HepG2 (cell line): ENCODE data around the gene TSPYL1. TPM values are rescaled to one million over a fixed set of nuclear protein-coding genes. Genes with fewer than 3 reads are reported as not detected.
A peak's percentile ranks its signal among the peaks of the same experiment; 100 is the strongest.

Experiments
- MEF2D ChIP-seq: sonication (generic); formaldehyde crosslinking; IDR thresholded peaks from 2 replicates; pipeline ENCODE4 v1.5.1; 2020; ENCODE audit warnings: mild to moderate bottlenecking, missing genetic modification reagents
- PHF20 ChIP-seq: sonication (generic); formaldehyde crosslinking; IDR thresholded peaks from 2 replicates; pipeline ENCODE4 v1.5.0; 2020; ENCODE audit warnings: mild to moderate bottlenecking, missing genetic modification reagents
- SIN3B ChIP-seq: fragments of 150-350 bp; IDR thresholded peaks from 2 replicates; pipeline ENCODE4 v1.6.1; 2014; ENCODE audit warnings: low read length
- SMC3 ChIP-seq: IDR thresholded peaks from 2 replicates; pipeline ENCODE4 v1.6.1; 2011; ENCODE audit warnings: low read length, improper control_type of control experiment
- SOX6 ChIP-seq, 2 experiments: fragments of 450-650 bp in 1 of 2; sonication (generic) in 1 of 2; formaldehyde crosslinking in 1 of 2; IDR thresholded peaks; 2 replicates each; pipeline versions ENCODE4 v1.4.0 to v1.6.1; 2017 to 2020; ENCODE audit warnings: antibody characterized with exemption in 1 of 2, mild to moderate bottlenecking in 1 of 2, missing genetic modification reagents in 1 of 2
- TGIF2 ChIP-seq: IDR thresholded peaks from 2 replicates; pipeline ENCODE4 v1.6.1; 2016; ENCODE audit warnings: control low read depth, missing compliant biosample characterization
- YEATS4 ChIP-seq: sonication (generic); formaldehyde crosslinking; IDR thresholded peaks from 2 replicates; pipeline ENCODE4 v1.4.0; 2020; ENCODE audit warnings: missing genetic modification reagents, borderline replicate concordance
- ZBED4 ChIP-seq: sonication (generic); formaldehyde crosslinking; IDR thresholded peaks from 2 replicates; pipeline ENCODE4 v1.4.0; 2020; ENCODE audit warnings: missing genetic modification reagents, borderline replicate concordance
- ZNF362 ChIP-seq: sonication (generic); formaldehyde crosslinking; IDR thresholded peaks from 2 replicates; pipeline ENCODE4 v1.4.0; 2020; ENCODE audit warnings: missing genetic modification reagents, mild to moderate bottlenecking, borderline replicate concordance
- ZNF550 ChIP-seq: sonication (generic); formaldehyde crosslinking; IDR thresholded peaks from 2 replicates; pipeline ENCODE4 v1.4.0; 2020; ENCODE audit warnings: mild to moderate bottlenecking, missing genetic modification reagents, borderline replicate concordance
- ZNF879 ChIP-seq: sonication (generic); formaldehyde crosslinking; IDR thresholded peaks from 2 replicates; pipeline ENCODE4 v1.8.1; 2023; ENCODE audit warnings: missing genetic modification reagents
- polyA plus RNA-seq, 8 experiments: library from polyadenylated mRNA; depleted of rRNA in 3 of 8; stranded (reverse) in 7 of 8; unstranded in 1 of 8; fragments of >200 nt; fragmentation: Illumina TruSeq in 4 of 8; extraction: Trizol in 4 of 8; gene quantifications; 2 replicates each; pipeline versions ENCODE4 v1.2.1 to v1.2.3, GENCODE V29; 2011 to 2016; ENCODE audit warnings: low read depth in 4 of 8, missing spikeins in 1 of 8, mixed read lengths in 1 of 8; ENCODE audit not compliant: insufficient read depth in 1 of 8
- total RNA-seq, 5 experiments: library from RNA; depleted of rRNA; stranded (reverse); fragments of >200 nt; fragmentation: Illumina TruSeq; extraction: Trizol; gene quantifications; 2 replicates each; pipeline ENCODE4 v1.2.3, GENCODE V29; 2016; ENCODE audit warnings: low read depth in 1 of 5

The TSPYL1 gene
- total and polyA plus RNA-seq, 2 of the 13 experiments (the other 11 are each of a cell fraction or from before 2014, with no cell fraction given), result 28.3 to 93.0 TPM

- TF ChIP-seq ZBED4 (no peak), SIN3B (no peak), PHF20 (CRISPR knock-in tag) (no peak), ZNF362 (CRISPR knock-in tag) (no peak), TGIF2 (CRISPR knock-in tag) (0 out of 2 replicates have a peak, but pooled peaks have one; percentile 3), YEATS4 (CRISPR knock-in tag) (no peak; the same call in 1 of the 2 replicates), MEF2D (CRISPR knock-in tag) (no peak), ZNF550 (CRISPR knock-in tag) (no peak), SOX6 (IDR thresholded peaks at IDR 0.05) (no peak), SOX6 (CRISPR knock-in tag; IDR thresholded peaks at IDR 0.05) (peak; percentile 53), SMC3 (no peak), ZNF879 (CRISPR knock-in tag) (no peak)
Measured at GRCh38 chr6:116254297-116255056, 25.3 kb downstream of the TSPYL1 start (continued).
